CD4-positive, alpha-beta T cell treated with Interleukin-21 for 1 hour (primary cell): ENCODE data around the gene PIP5K1B.

Source experiments
- DNase-seq: peaks from one replicate; pipeline ENCODE4 v3.0.0-alpha.2; 2020

Gene PIP5K1B

DNA sequence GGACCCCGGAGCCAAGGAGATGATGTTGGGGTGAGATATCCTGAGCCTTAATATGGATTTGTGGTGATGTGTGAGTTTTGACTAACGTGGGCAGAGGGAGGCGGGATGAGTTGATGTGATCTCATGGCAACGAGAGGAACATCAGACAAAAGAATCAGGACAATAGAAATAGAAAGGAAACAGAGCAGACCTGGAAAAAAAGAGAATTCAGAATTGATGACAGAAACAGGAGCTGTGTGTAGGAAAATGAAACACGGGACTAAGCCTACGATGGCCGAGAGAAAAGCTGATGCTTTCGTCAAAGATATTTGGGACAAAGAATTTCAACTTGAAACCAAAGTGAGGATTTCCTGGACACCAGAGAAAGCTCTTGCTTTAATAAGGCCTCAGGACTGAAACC is 298.0 kb downstream of the PIP5K1B start:
- DNase-seq: no peak

- no peak for DNase-seq
These were observed 299.8 kb downstream of the PIP5K1B start for GRCh38 chr9:69004836-69005235.

- DNase-seq: no peak
These were observed 304.7 kb downstream of the PIP5K1B start for GRCh38 chr9:69009708-69010107.

DNA sequence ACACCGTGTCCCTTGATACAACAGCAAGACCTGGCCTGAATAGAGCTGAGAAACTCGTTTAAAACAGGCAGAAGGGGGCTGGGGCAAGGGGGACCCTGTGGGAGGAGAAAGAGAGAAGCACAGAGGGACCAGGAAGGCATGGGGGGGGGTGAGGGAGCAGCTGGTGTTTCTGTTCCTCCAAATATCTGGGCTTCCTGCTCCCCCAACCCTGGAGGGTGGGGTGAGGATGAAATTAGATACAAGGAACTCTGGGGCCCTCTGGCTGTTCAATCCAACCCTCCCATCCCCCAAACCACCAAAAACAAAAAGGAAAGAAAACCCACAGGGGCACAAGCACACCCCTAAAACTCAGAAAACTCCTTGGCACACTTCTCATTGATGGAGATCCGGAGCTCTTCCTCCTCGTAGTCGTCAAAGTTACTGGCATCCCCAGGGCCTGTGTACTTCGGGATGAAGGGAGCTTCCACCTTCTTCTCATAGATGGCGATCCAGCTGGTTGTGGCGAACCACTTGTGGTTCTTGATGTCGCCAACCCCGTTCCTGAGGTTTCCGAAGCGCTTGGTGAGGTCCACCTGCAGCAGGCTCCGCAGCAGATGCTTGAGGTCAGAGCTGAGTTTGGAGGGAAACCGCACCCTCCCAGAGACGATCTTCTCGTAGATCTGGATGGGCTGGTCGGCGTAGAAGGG is 307.8 kb downstream of the PIP5K1B start:
- DNase-seq: no peak

GRCh38 chr9:69013382-69013727 is 308.3 kb downstream of the PIP5K1B start:
- no peak for DNase-seq

- no peak for DNase-seq
These were observed 309.0 kb downstream of the PIP5K1B start, which contains the start of gene PRKACG for GRCh38 chr9:69014013-69014412. Gene PRKACG, minus strand, starts transcription at chr9:69014113. Its CDS starts 21 bp downstream, at chr9:69014092.

GRCh38 chr9:69016191-69017096 is 311.4 kb downstream of the PIP5K1B start:
- DNase-seq: no peak

GRCh38 chr9:69018737-69019136 is 313.7 kb downstream of the PIP5K1B start:
- no peak for DNase-seq

DNA sequence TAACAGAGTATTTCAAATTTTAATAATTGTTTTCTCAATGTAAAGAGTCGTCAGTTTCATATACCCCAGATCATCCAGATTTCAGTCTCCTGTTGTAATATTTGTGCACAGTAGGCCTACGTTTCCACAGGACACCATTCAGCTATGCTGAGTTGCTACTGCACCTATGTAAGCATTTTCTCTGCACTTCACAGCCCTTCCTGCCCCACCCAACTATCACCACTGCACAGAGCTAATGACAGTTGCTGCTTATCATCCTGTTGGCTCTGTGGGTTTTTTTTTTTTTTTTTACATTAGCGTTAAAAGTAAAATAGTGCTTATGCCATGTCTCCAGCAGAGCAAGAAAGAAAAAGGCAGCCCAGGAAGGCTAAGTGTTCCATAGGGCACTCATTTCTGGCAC is 314.8 kb downstream of the PIP5K1B start:
- DNase-seq: peak; percentile 60

- no peak for DNase-seq
These were observed 315.5 kb downstream of the PIP5K1B start for GRCh38 chr9:69020301-69021145.

DNA sequence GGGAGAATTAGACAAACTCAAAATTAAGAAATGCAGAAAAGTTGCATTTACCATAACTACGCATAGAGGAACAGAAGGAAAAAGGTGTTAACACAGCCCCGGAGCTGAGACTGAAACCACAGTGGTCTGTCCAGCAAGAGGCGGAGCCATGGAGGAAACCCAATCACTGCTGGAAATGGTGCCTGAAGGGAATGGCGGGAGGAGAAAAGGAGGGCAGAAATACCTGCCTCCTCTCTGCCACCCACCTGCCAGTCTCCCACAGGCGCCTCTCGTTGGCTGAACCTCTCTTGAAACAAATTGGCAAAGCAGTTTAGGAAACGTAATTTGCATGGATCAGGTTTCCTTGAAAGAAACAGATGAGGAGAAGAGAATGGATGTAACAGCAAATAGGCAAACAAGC is 318.6 kb downstream of the PIP5K1B start:
- DNase-seq: no peak

DNA sequence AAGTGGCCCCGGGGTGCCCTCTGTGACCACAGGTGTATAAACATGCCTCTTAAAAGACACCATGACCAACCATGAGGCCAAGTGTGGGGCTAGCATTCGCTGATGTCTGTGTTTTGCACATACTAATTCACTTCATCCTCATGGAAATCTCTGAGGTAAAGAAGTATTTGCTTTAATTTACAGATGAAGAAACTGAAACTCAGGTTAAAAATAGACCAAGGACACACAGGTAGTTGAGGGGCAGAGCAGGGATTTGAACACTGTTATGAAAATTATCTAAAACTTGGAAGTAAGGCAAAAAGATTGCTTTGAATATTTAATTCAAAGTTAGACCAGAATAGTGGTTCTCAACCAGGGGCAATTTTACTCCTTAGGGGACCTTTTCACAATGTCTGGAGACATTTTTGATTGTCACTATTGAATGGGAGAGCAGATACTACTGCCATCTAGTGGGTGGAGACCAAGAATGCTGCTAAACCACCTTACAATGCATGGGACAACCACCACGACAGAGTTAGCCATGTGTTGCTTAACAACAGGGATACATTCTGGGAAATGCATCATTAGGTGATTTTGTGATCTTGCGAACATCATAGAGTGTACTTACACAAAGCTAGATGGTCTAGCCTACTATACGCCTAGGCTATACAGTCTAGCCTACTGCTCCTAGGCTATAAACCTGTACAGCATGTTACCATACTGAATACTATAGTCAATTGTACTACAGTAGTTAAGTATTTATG is 322.5 kb downstream of the PIP5K1B start:
- peak; percentile 68 for DNase-seq

DNA sequence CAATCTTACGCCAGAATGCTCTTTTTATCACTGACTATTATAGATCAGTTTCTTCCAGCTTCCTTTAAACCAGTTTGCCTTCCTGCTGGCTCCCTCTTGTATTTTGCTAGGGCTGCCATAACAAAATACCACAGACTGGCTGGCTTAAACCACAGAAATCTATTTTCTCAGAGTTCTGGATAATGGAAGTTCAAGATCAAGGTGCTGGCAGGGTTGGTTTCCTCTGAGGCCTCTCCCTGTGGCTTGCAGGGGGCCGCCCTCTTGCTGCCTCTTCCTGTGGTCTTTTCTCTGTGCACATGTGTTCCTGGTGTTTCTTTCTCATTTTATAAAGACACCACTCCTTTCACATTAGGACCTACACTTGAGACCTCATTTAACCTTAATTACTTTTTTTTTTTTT is 323.7 kb downstream of the PIP5K1B start:
- peak; percentile 58 for DNase-seq

- DNase-seq: no peak
These were observed 324.5 kb downstream of the PIP5K1B start for GRCh38 chr9:69029535-69029934.

- no peak for DNase-seq
These were observed 326.0 kb downstream of the PIP5K1B start for GRCh38 chr9:69030851-69031645.

- DNase-seq: no peak
These were observed 329.0 kb downstream of the PIP5K1B start for GRCh38 chr9:69034071-69034470.

DNA sequence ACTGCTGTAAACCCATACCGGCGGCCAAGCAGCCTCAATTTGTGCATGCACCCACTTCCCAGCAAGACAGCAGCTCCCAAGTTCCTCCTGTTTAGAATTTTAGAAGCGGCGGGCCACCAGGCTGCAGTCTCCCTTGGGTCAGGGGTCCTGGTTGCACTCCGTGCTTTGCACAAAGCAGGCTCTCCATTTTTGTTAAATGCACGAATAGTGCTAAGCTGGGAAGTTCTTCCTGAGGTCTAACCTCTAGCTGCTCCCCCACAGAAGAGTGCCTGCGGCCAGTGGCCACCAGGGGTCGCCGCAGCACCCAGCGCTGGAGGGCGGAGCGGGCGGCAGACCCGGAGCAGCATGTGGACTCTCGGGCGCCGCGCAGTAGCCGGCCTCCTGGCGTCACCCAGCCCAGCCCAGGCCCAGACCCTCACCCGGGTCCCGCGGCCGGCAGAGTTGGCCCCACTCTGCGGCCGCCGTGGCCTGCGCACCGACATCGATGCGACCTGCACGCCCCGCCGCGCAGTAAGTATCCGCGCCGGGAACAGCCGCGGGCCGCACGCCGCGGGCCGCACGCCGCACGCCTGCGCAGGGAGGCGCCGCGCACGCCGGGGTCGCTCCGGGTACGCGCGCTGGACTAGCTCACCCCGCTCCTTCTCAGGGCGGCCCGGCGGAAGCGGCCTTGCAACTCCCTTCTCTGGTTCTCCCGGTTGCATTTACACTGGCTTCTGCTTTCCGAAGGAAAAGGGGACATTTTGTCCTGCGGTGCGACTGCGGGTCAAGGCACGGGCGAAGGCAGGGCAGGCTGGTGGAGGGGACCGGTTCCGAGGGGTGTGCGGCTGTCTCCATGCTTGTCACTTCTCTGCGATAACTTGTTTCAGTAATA is 330.6 kb downstream of the PIP5K1B start, which contains the start of gene FXN:
Gene FXN (plus strand): TSS at position 315 of the 871 bp plus-strand sequence. CDS start 31 bp downstream, at position 346.
- peak; percentile 82 for DNase-seq

DNA sequence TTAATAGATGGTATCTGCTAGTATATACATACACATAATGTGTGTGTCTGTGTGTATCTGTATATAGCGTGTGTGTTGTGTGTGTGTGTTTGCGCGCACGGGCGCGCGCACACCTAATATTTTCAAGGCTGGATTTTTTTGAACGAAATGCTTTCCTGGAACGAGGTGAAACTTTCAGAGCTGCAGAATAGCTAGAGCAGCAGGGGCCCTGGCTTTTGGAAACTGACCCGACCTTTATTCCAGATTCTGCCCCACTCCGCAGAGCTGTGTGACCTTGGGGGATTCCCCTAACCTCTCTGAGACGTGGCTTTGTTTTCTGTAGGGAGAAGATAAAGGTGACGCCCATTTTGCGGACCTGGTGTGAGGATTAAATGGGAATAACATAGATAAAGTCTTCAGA is 331.3 kb downstream of the PIP5K1B start:
- peak; percentile 41 for DNase-seq

DNA sequence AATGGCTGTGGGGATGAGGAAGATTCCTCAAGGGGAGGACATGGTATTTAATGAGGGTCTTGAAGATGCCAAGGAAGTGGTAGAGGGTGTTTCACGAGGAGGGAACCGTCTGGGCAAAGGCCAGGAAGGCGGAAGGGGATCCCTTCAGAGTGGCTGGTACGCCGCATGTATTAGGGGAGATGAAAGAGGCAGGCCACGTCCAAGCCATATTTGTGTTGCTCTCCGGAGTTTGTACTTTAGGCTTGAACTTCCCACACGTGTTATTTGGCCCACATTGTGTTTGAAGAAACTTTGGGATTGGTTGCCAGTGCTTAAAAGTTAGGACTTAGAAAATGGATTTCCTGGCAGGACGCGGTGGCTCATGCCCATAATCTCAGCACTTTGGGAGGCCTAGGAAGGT is 331.8 kb downstream of the PIP5K1B start:
- DNase-seq: no peak

GRCh38 chr9:69040646-69041045 is 335.6 kb downstream of the PIP5K1B start:
- no peak for DNase-seq
